HG02678 (cell line): ENCODE data around the gene MC4R.
"Not testable (repeated sequence)": the region's sequence is repeated elsewhere in the genome, so short reads cannot be mapped to it uniquely, and the experiment has no call there.

ENCODE experiments used
- ATAC-seq: cut with Tn5 transposase; IDR thresholded peaks from one replicate; pipeline ENCODE4 v1.9.1; 2021; ENCODE audit warnings: mild to moderate bottlenecking, moderate library complexity; ENCODE audit not compliant: unreplicated experiment

MC4R gene

GRCh38 chr18:60372596-60372995 is at the start of gene MC4R:
TSS of gene MC4R (minus strand) at chr18:60372775. CDS start at chr18:60372349, 426 bp downstream.
- no peak for ATAC-seq

DNA sequence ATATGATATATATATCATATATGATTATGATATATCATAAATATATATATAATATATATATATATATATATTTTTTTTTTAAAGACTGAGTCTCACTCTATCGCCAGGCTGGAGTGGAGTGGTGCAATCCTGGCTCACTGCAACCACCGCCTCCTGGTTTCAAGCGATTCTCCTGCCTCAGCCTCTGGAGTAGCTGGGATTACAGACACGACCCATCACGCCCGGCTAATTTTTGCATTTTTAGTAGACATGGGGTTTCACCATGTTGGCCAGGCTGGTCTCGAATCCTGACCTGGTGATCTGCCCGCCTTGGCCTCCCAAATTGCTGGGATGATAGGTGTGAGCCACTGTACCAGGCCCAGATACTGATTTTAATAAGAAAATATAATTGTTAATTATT is 49.7 kb upstream of the MC4R start:
- not testable (repeated sequence) for ATAC-seq

GRCh38 chr18:60421356-60422118 is 49.0 kb upstream of the MC4R start:
- no peak for ATAC-seq

DNA sequence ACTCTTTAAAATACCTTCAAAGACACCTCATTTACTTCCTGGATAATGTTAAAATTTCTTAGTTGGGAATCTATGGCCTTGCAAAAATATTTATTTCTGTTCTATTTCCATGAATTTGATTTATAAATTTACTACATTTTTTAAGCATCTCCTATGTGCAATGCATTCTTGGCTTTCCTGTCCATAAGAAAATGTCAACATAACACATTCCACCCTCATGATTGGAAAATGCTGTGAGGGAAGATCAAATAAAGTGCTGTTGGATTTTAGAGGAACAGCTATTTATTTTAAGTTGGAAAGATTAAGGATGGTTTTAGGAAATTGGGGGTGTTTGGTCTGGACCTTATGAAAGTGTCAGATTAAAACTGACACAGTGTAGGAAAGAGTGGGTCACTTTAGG is 45.4 kb upstream of the MC4R start:
- no peak for ATAC-seq

DNA sequence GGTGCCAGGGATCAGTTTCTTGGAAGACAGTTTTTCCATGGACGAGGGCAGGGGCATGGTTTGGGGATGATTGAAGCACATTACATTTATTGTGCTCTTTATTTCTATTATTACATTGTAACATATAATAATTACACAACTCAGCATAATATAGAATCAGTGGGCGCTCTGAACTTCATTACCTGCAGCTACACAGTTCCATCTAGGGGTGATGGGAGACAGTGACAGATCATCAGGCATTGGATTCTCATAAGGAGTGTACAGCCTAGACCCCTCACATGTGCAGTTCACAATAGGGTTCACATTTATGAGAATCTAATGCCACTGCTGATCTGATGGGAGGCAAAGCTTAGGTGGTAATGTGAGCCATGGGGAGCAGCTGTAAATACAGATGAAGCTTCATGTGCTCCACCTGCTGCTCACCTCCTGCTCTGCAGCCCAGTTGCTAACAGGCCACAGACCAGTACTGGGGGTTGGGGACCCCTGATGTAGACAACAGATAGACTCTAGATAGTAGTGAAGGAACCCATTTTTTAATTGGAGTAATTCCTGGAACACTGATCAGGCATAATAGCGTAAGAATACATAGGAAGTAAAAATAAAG is 41.5 kb upstream of the MC4R start:
- no peak for ATAC-seq

DNA sequence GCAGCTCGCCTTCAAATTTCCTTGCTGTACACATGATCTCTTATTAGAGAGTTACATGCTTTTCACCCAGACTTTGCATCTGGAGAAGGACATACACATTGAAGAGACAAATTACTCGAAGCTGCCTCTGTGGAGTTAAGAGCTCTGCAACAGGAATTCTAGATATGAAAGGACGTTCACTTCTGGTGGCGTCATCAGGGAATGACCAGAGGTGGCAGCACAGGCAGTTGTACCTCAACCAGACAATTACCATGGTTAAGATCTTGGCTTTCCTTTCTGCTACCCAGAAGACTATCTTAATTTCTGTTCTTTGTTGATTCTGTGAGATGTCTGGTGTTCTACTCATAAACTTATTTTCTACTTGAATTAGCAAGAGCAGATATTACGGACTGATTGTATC is 39.1 kb upstream of the MC4R start:
- ATAC-seq, result no peak

- ATAC-seq, result no peak
Observed at GRCh38 chr18:60406721-60407120, 34.1 kb upstream of the MC4R start.

GRCh38 chr18:60404486-60405085 is 32.0 kb upstream of the MC4R start:
- no peak for ATAC-seq

DNA sequence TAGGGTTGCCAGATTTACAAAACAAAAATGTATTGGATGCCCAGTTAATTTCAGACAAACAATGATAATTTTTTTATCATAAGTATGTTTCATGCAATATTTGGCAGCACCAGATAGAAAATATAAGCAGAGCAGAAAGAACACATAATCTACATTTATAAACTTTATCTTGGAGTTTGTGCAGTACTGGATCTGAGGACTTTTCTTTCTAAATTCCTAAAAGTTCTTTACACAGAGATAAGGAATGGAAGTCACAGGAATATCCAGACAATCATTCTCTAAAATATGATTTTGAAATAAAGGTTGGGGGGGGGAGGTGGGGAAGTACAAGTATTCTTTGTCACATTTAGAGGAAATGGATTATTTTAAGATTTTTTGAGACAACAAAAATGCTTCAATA is 28.8 kb upstream of the MC4R start:
- ATAC-seq, result no peak

DNA sequence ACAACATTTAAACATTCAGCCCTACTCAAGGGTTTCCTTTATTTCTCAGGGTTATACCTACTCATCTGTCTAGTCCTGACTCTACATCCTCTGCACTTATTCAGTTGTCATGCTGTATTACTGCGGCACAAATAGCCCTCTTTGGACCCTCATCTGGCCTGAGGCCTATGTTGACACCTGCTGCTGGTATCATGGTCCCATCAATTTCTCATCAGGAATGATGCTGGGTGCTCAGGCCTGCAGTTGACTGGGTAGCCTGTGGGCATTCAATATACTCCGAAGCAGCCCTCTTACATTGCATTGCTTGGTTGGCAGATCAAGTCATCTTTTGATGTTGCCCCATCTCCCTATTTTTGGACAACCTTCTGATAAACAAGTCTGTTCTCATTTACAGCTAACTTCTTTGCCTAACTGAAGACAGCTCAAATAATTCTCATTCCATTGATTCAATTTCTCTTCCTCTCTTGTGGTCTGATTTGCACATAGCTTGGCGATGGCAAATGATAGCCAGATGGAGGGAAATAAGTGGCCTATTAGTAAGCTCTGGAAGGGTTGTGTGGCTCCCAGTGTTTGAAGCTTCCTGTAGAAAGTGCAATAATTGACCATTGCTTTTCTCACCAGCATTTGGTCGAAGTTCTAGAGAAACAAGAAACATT is 19.1 kb upstream of the MC4R start:
- ATAC-seq, result no peak

- no peak for ATAC-seq
Observed at GRCh38 chr18:60389314-60389713, 16.7 kb upstream of the MC4R start.

DNA sequence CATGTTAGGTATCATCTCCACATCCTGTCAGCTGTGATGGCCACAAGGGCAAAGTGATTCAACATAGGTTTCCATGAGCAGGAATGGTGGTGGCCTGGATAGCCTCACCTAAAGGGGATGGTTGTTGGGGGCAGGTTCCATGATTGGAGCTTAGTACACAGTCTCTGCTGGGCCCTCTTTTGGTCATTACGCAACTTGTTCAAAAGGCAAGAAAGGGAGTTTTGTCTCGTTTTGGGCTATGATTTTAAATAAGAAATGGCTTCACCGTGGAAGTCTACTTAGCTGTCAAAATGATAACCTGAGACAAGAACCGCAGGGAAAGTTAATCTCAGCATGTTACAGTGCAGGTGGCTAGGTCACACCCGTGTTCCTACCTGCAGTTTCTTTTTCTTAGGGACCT is 13.1 kb upstream of the MC4R start:
- ATAC-seq, result no peak

GRCh38 chr18:60383893-60384292 is 11.3 kb upstream of the MC4R start:
- ATAC-seq, result no peak

- no peak for ATAC-seq
Observed at GRCh38 chr18:60377778-60378469, 5.3 kb upstream of the MC4R start.

- no peak for ATAC-seq
Observed at GRCh38 chr18:60372132-60372531, 443 bp downstream of the MC4R start.

DNA sequence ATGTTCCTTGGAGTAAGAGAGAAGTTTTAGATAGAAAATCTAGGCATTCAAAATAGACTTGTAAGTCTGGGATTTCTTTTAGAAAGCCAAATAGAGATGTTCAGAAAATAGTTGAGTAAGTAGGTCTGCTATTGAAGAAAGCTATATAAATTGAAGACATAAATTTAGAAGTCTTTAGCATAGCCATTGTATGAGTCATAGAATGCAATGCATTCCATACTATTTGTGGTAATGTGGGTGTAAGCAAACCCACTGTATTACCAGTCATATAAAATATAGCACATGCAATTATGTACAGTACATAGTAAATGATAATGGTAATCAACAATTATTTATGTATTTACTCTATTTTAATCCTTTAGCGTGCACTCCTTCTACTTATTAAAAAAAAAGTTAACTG is 14.1 kb downstream of the MC4R start:
- no peak for ATAC-seq

DNA sequence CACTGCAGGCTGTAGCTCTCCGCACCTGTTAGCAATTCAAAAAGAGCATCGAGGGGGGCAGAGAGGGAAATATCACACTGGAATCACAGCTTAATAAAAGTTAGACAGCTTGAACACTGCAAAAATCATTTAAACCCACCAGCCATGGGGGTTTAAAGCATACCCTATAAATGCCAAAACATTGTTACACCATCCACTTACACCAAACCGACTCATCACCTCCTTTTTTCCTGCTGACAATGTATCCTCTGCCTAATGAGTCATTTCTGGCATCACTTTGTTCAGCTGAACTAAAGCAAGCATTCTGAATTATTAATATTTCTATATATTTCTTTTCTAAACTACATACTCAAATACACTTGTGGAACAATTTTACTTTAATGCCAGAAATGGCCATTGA is 21.6 kb downstream of the MC4R start:
- ATAC-seq, result no peak

GRCh38 chr18:60350150-60350549 is 22.4 kb downstream of the MC4R start:
- no peak for ATAC-seq

- ATAC-seq, result no peak
Observed at GRCh38 chr18:60347526-60348045, 25.0 kb downstream of the MC4R start.

DNA sequence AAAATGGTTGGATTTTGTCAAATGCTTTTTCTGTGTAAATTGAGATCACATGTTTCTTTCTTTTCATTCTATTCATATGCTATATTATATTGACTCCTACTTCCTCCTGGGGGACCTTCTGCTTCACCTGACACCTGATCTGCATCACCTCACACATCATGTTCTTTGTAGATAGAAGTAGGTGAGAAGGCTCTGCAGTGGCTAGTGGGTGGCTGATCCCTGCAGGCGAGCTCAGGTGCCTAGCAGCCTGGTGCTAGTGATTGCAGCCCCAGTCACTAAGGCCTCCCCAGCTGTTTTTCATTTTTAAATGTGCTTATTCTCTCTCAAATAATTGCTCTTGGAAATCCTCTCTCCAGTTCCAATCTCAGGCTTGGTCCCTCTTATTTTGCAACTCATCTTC is 33.6 kb downstream of the MC4R start:
- no peak for ATAC-seq

DNA sequence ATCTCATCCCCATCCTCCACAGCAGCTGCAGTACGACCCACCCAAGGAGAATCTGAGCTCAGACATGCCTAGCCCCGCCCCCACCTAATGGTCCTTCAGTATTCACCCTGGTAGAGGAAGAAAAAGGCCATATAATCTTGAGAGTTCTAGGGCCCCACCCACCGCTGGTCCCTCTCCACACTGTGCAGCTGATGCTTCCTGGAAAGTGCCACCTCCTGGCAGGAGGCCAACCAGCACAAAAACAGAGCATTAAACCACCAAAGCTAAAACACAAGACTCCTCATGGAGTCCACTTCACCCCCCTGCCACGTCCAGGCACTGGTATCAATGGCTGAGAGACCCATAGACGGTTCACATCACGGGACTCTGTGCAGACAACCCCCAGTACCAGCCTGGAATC is 40.7 kb downstream of the MC4R start:
- ATAC-seq, result no peak
